Measurements from ENCODE around the gene CACNA2D3. TPM values are rescaled to one million over a fixed set of nuclear protein-coding genes. Genes with fewer than 3 reads are reported as not detected.

Gene CACNA2D3
- polyA plus RNA-seq, 1 donor (not counting 4 experiments of a cell fraction or from before 2014, with no cell fraction given), result 0.08 TPM

DNA sequence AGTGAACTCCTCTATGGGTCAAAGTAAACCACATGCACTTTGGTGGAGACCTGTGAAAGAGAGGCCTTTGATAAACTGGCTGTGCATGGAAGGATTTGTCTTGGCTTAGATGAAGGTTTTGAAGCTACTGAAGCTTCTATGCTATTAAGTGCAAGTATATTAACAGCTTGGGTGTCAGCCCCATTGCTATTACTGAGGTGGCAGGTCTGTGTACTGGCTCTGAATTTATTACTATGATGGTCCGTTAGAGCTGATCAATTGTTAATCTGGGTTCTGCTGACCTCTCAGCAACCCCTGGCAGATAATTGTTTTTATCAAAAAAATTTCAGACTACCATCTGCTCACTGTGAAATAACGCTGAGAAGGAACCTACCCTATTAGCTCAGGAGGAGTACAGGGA lies 268.2 kb downstream of the CACNA2D3 start:
- peaks cover 3% of the 10 kb centered on the region for H3K9me3 ChIP-seq (ENCODE audit: control insufficient read depth, low read depth, low read length)
- H3K27ac ChIP-seq (ENCODE audit: control insufficient read depth, insufficient read depth, low read length), result no peak overlapping the region
- H3K36me3 ChIP-seq (ENCODE audit: control insufficient read depth in 2 of 2, extremely low read depth in 1 of 2, insufficient read depth in 2 of 2, low read length in 2 of 2), result no peaks in the 10 kb centered on the region
- H3K9ac ChIP-seq (ENCODE audit: control insufficient read depth, extremely low read depth, insufficient read depth, low read length), result no peak overlapping the region
- TF ChIP-seq EZH2 (IDR thresholded peaks at IDR 0.05; ENCODE audit: low read length), result no peak
- TF ChIP-seq, protein P1, sequence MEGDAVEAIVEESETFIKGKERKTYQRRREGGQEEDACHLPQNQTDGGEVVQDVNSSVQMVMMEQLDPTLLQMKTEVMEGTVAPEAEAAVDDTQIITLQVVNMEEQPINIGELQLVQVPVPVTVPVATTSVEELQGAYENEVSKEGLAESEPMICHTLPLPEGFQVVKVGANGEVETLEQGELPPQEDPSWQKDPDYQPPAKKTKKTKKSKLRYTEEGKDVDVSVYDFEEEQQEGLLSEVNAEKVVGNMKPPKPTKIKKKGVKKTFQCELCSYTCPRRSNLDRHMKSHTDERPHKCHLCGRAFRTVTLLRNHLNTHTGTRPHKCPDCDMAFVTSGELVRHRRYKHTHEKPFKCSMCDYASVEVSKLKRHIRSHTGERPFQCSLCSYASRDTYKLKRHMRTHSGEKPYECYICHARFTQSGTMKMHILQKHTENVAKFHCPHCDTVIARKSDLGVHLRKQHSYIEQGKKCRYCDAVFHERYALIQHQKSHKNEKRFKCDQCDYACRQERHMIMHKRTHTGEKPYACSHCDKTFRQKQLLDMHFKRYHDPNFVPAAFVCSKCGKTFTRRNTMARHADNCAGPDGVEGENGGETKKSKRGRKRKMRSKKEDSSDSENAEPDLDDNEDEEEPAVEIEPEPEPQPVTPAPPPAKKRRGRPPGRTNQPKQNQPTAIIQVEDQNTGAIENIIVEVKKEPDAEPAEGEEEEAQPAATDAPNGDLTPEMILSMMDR (optimal IDR thresholded peaks at IDR 0.05 in 1 of 3, IDR thresholded peaks at IDR 0.05 in 1 of 3, conservative IDR thresholded peaks at IDR 0.05 in 1 of 3; ENCODE audit: extremely low read depth in 1 of 3, insufficient read depth in 2 of 3, low read length in 3 of 3), result no peak
- H3K4me3 ChIP-seq (ENCODE audit: control insufficient read depth in 2 of 3, extremely low read depth in 1 of 3, insufficient read depth in 2 of 3, low read depth in 1 of 3, low read length in 3 of 3), result no peak overlapping the region
- H4K20me1 ChIP-seq (ENCODE audit: control insufficient read depth, extremely low read depth, insufficient read depth, low read length), result no peaks in the 10 kb centered on the region
- no peak overlapping the region for H2AFZ ChIP-seq (ENCODE audit: control insufficient read depth, low read length)
- H3K4me1 ChIP-seq (ENCODE audit: control insufficient read depth, extremely low read depth, insufficient read depth, low read length), result no peaks in the 10 kb centered on the region
- H3K4me2 ChIP-seq (ENCODE audit: control insufficient read depth, extremely low read depth, insufficient read depth, low read depth, low read length), result no peak overlapping the region
- no peaks in the 10 kb centered on the region for H3K79me2 ChIP-seq (ENCODE audit: control insufficient read depth, insufficient read depth, low read length)
- dilution Hi-C loops (cut with MboI; ENCODE audit: extremely low pct_ligation_motif_present, low sequenced_read_pairs), result no loop called here
- no peaks in the 10 kb centered on the region for H3K9me1 ChIP-seq (ENCODE audit: control insufficient read depth, extremely low read depth, insufficient read depth, low read length)
- FAIRE-seq, result no peak
- H3K27me3 ChIP-seq (ENCODE audit: control insufficient read depth, extremely low read depth, insufficient read depth, low read length), result no peaks in the 10 kb centered on the region
- DNase-seq (ENCODE audit: low read depth, low spot score), result no peak

DNA sequence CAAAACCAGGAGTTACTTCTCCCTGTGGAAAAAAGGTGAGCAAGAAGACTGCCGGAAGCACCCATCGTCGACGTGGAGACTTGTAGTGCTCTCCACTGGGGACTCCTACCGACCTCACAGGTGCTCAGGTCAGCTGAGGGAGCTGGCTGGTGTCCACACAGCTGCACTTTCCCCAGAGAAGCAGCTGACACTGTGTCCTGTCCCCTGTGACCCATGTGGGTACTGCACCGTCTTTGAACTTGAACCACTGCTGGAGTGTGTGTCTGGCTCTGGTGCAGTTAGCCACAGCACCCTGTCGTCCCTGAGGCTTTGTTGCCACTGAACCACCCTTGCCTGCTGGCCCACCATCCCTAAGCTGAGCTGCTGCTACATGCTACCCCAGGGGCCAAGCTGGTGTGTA lies 270.8 kb downstream of the CACNA2D3 start:
- dilution Hi-C loops (cut with MboI; ENCODE audit: extremely low pct_ligation_motif_present, low sequenced_read_pairs), result no loop called here
- H3K9me3 ChIP-seq (ENCODE audit: control insufficient read depth, low read depth, low read length), result peaks cover 3% of the 10 kb centered on the region
- H3K27me3 ChIP-seq (ENCODE audit: control insufficient read depth, extremely low read depth, insufficient read depth, low read length), result no peaks in the 10 kb centered on the region
- no peak overlapping the region for H3K9ac ChIP-seq (ENCODE audit: control insufficient read depth, extremely low read depth, insufficient read depth, low read length)
- H3K36me3 ChIP-seq (ENCODE audit: control insufficient read depth in 2 of 2, extremely low read depth in 1 of 2, insufficient read depth in 2 of 2, low read length in 2 of 2), result no peaks in the 10 kb centered on the region
- H4K20me1 ChIP-seq (ENCODE audit: control insufficient read depth, extremely low read depth, insufficient read depth, low read length), result no peaks in the 10 kb centered on the region
- no peaks in the 10 kb centered on the region for H3K4me1 ChIP-seq (ENCODE audit: control insufficient read depth, extremely low read depth, insufficient read depth, low read length)
- no peak overlapping the region for H3K27ac ChIP-seq (ENCODE audit: control insufficient read depth, insufficient read depth, low read length)
- no peak for FAIRE-seq
- no peaks in the 10 kb centered on the region for H3K79me2 ChIP-seq (ENCODE audit: control insufficient read depth, insufficient read depth, low read length)
- no peak for DNase-seq (ENCODE audit: low read depth, low spot score)
- H2AFZ ChIP-seq (ENCODE audit: control insufficient read depth, low read length), result no peak overlapping the region
- no peak for TF ChIP-seq EZH2 (IDR thresholded peaks at IDR 0.05; ENCODE audit: low read length)
- TF ChIP-seq, protein P1 (optimal IDR thresholded peaks at IDR 0.05 in 1 of 3, IDR thresholded peaks at IDR 0.05 in 1 of 3, conservative IDR thresholded peaks at IDR 0.05 in 1 of 3; ENCODE audit: extremely low read depth in 1 of 3, insufficient read depth in 2 of 3, low read length in 3 of 3), result no peak
- no peak overlapping the region for H3K4me3 ChIP-seq (ENCODE audit: control insufficient read depth in 2 of 3, extremely low read depth in 1 of 3, insufficient read depth in 2 of 3, low read depth in 1 of 3, low read length in 3 of 3)
- no peaks in the 10 kb centered on the region for H3K9me1 ChIP-seq (ENCODE audit: control insufficient read depth, extremely low read depth, insufficient read depth, low read length)
- H3K4me2 ChIP-seq (ENCODE audit: control insufficient read depth, extremely low read depth, insufficient read depth, low read depth, low read length), result no peak overlapping the region
